Lower leg skin (tissue), 4 donors: ENCODE results near the gene PZP. TPM values are rescaled to one million over a fixed set of nuclear protein-coding genes. Genes with fewer than 3 reads are reported as not detected.

Source experiments
- DNase-seq, 2 donors: peaks; one replicate each; pipeline ENCODE4 v3.0.0-alpha.2; 2019; ENCODE audit warnings: low spot score in 2 of 2
- H3K4me3 ChIP-seq: fragments of 200-600 bp; sonication (generic); 2 replicates; pipeline ENCODE4 v1.5.1; 2017; ENCODE audit warnings: mild to moderate bottlenecking, low read depth; ENCODE audit not compliant: poor library complexity, severe bottlenecking
- CTCF ChIP-seq, 3 donors: fragments of 450-650 bp; IDR thresholded peaks; one replicate each; pipeline ENCODE4 v1.5.1; 2016; ENCODE audit warnings: antibody characterized with exemption in 3 of 3, mild to moderate bottlenecking in 3 of 3, moderate library complexity in 2 of 3
- POLR2A ChIP-seq, 2 donors: fragments of 450-650 bp; IDR thresholded peaks; one replicate each; pipeline ENCODE4 v1.6.1; 2016 to 2017; ENCODE audit warnings: antibody characterized with exemption in 2 of 2, mild to moderate bottlenecking in 1 of 2, moderate library complexity in 1 of 2
- WGBS, 2 donors: methylation state at CpG; one replicate each; pipeline ENCODE4 v1.1.5; 2018; 5-methylcytosine and 5-hydroxymethylcytosine counted together
- intact Hi-C: fragments of 100-400 bp; cut with DNase I; formaldehyde crosslinking; loops from one replicate; pipeline ENCODE4 v1.15.0; 2023; ENCODE audit warnings: low total_unique reads
- total RNA-seq, 4 donors: library from RNA; depleted of rRNA; stranded (reverse); fragments of >200 nt; gene quantifications; one replicate each; pipeline ENCODE4 v1.1.0, GENCODE V29; 2016

PZP gene
- total RNA-seq, 4 donors from 2014 or later = not detected

GRCh38 chr12:9127936-9128663 is 80.1 kb downstream of the PZP start:
- intact Hi-C loops = no loop called here
- no peak for TF ChIP-seq POLR2A (IDR thresholded peaks at IDR 0.05)
- TF ChIP-seq CTCF (IDR thresholded peaks at IDR 0.05) = no peak
- no peak overlapping the region for H3K4me3 ChIP-seq
- 95 to 96% methylated on average over 34 to 36 of the region's 36 CpGs for WGBS, 2 donors
- no peak for DNase-seq

DNA sequence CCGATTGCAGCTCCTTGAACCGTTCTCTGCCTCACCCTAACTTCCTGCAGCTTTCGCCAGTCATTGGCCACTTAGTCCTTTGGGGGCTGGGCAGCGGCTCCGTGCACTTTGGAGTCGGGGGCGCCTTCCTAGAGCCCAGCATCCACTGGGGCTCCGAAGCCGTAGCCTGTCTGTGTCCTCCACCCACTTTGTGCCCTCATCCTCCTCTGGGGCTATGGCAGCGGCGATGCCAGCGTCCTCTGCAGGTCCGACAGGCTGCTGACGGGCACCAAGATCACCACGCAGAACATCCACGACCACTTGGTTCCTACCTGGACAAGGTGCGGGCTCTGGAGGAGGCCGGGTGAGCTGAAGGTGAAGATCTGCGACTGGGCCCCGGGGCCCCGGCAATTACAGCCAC is 80.7 kb downstream of the PZP start:
- 95 to 97% methylated on average over 18 to 21 of the region's 21 CpGs for WGBS, 2 donors
- no peak overlapping the region for H3K4me3 ChIP-seq
- DNase-seq = no peak
- TF ChIP-seq CTCF (IDR thresholded peaks at IDR 0.05) (no peak), POLR2A (IDR thresholded peaks at IDR 0.05) (no peak)
- intact Hi-C loops = no loop called here

- no peak overlapping the region for H3K4me3 ChIP-seq
- intact Hi-C loops = no loop called here
- WGBS, 2 donors = 90 to 93% methylated on average over 8 of the region's 16 CpGs
- no peak for TF ChIP-seq POLR2A (IDR thresholded peaks at IDR 0.05)
- DNase-seq = no peak
Measured at GRCh38 chr12:9124383-9125031, 83.7 kb downstream of the PZP start.

GRCh38 chr12:9123781-9124382 is 84.3 kb downstream of the PZP start:
- intact Hi-C loops = no loop called here
- no peak for TF ChIP-seq POLR2A (IDR thresholded peaks at IDR 0.05)
- no peak overlapping the region for H3K4me3 ChIP-seq
- no peak for DNase-seq
- 69 to 72% methylated on average over 14 of the region's 14 CpGs for WGBS, 2 donors

GRCh38 chr12:9122091-9122609 is 86.0 kb downstream of the PZP start:
- intact Hi-C loops = no loop called here
- 63 to 69% methylated on average over 3 of the region's 3 CpGs for WGBS, 2 donors
- no peak overlapping the region for H3K4me3 ChIP-seq
- DNase-seq = no peak
- TF ChIP-seq POLR2A (IDR thresholded peaks at IDR 0.05) (no peak), CTCF (IDR thresholded peaks at IDR 0.05) (no peak)

DNA sequence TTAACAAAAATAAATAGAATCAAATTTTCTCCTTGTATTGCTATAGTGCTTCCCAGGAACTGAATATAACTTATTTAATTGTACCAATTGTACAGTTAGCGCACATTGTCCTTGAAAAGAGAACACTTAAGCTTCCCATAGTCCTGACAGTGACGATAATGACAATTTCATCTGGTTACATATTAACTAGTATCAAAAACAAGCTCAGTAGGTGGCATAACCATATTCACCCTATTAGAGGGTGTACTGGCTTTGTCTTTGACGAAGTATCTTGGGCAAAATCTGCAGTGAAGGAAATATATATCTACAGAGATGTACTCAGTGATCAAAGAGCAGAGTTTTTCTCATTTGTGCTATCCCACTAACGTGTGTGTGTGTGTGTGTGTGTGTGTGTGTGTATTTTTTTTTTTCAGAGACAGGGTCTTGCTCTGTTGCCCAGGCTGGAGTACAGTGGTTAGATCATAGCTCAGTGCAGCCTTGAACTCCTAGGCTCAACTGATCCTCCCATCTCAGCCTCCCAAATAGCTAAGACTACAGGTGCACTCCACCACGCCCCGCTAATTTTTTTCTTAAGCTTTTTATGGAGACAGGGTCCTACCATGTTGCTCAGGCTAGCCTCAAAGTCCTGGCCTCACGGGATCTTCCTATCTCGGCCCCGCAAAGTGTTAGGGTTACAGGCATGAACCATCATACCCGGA is 87.6 kb downstream of the PZP start:
- intact Hi-C loops = no loop called here
- no peak for DNase-seq
- H3K4me3 ChIP-seq = no peak overlapping the region
- TF ChIP-seq POLR2A (IDR thresholded peaks at IDR 0.05) = no peak
- TF ChIP-seq CTCF (IDR thresholded peaks at IDR 0.05) = no peak
- WGBS, 2 donors = 86 to 94% methylated on average over 10 of the region's 10 CpGs
